Measurements from ENCODE around the gene ATP6V0D1.

ATP6V0D1 gene

GRCh38 chr16:67443265-67443664, 37.7 kb downstream of the ATP6V0D1 start:
- DNase-seq, result no peak

- DNase-seq, result no peak
Observed at GRCh38 chr16:67442581-67443255, 38.2 kb downstream of the ATP6V0D1 start.

DNA sequence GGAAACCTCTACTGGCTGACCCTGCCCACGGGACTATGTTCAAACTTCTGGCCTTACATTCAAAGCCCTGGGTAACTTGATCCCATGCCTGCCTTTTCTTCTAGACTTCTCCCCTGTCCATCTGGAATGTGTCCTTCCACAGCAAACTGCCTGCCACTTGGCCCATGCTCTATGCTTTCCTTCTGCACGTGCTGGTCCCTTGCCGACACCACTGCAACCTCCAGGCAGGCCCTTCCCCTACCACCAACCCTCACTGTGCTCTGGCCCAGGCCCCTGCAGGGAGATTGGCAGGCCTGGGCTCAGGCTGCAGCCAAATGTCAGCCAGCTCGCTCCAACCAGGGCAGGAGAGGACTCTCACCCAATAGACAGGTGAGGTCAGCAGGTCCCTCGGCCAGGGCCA, 39.0 kb downstream of the ATP6V0D1 start:
- no peak for DNase-seq

- DNase-seq, result no peak
Observed at GRCh38 chr16:67441271-67441753, 39.6 kb downstream of the ATP6V0D1 start.

GRCh38 chr16:67438824-67439393, 42.0 kb downstream of the ATP6V0D1 start:
- DNase-seq, result no peak

GRCh38 chr16:67438098-67438791, 42.7 kb downstream of the ATP6V0D1 start:
- no peak for DNase-seq

GRCh38 chr16:67437513-67437912, 43.4 kb downstream of the ATP6V0D1 start:
- DNase-seq, result no peak

DNA sequence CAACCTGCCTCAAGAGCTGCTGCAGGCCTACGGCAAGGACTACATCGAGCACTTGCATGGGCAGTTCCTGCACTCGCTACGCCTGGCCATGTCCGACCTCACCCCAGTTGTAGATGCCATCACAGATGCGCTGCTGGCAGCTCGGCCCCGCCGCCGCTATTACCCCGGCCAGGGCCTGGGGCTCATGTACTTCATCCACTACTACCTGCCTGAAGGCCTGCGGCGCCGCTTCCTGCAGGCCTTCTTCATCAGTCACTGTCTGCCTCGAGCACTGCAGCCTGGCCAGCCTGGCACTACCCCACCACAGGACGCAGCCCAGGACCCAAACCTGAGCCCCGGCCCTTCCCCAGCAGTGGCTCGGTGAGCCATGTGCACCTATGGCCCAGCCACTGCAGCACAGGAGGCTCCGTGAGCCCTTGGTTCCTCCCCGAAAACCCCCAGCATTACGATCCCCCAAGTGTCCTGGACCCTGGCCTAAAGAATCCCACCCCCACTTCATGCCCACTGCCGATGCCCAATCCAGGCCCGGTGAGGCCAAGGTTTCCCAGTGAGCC, 44.2 kb downstream of the ATP6V0D1 start:
- no peak for DNase-seq

DNA sequence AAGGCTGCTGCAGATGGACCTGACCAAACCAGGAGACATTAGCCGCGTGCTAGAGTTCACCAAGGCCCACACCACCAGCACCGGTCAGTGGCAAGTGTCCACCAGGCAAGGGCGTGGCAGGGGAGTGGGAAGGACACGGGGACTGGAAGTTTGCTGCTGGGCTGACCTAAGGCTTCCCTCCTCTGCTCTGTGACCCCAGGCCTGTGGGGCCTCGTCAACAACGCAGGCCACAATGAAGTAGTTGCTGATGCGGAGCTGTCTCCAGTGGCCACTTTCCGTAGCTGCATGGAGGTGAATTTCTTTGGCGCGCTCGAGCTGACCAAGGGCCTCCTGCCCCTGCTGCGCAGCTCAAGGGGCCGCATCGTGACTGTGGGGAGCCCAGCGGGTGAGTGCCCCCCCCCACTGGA, 45.2 kb downstream of the ATP6V0D1 start:
- DNase-seq, result no peak

DNA sequence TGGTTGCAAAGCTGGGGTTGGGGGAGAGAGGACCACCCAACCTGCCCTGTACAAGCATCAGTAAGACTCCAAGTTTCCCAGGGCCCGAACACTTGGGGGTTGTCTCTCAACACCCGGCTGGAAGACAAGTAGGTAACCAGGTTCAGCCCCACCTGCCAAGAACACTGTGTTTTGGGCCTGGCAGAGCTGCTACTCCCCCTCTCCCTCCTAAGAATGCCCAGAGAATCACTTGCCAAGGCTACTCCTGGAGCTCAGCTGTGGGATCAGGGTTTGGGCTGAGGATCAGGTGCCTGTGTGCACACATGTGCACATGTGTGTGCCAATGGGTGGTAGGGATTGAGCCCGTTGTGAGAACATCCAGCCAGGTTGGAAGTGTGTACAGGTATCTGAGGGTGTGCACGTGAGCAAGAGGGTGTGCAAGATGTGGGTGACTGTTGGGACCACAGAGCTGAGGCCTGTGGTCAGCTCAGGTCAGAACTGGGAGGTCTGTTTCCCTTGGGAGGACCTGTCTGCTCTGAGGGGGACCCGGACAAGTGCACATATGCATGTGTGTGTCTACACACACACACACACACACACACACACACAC, 47.7 kb downstream of the ATP6V0D1 start:
- no peak for DNase-seq

GRCh38 chr16:67432506-67432890, 48.5 kb downstream of the ATP6V0D1 start:
- DNase-seq, result no peak

DNA sequence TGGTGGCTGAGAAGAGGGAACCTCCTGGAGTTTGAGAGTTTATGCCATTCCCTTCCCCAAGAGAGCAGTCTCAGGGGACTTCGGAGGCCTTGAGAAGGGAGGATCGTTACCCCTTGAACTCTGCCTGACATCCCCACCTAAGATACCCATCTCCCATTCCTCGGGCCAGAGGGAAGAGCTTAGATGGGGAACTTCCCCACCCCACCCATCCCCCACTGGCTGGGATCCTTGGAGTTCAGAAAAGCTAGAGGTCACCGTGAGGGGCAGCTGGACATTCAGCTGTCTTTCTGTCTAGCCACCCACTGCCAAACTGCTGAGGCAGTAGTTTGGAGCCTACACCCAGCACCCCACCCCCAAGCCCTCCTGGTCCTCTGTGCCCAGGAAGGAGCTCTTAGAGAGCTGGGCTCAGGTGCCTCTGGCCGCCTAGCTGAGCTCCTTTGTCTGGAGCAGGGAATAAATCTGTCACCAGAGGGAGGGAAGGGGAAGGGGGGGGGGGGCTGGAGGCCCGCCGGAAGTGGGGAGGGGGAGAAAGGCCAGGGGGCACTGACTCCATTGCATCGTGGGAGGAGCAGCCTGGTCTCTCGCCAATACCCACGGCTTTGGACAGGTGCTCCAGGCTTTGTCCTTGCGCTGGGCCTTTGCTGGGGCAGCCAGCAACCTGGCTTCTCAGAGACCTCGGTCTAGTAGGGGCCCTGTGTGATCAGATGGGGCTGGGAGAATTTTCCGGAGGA, 49.0 kb downstream of the ATP6V0D1 start:
- no peak for DNase-seq

- peak in 1 of 2 experiments; percentile 8 for DNase-seq
Observed at GRCh38 chr16:67430977-67431774, 49.8 kb downstream of the ATP6V0D1 start, which contains the start of gene HSD11B2. Gene HSD11B2, plus strand, starts transcription at chr16:67431121. Its CDS starts 128 bp downstream, at chr16:67431249.

DNA sequence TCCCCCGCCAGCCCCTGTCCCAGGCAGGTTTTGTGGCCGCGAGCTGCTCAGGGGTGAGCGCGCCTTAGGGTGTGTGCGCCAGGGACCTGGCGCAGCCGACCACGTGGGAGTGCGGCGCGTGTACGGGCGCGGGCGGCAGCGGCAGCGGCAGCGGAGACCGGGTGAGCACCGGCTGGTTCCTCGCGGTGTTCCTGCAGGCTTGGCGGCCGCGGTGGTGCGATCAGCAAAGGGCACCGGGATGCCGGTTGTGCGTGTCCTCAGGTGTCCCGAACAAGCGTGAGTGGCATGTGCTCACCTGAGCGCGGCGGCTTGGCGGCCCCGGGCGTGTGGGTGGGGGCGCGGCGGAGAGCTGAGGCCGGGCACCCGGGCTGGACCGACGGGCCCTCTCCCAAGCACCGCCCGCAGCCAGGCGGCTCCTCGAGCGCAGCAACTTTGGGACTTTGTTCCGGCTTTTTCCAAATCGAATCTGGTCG, 50.4 kb downstream of the ATP6V0D1 start:
- peak; percentile 17 to 30 for DNase-seq

- DNase-seq, result no peak
Observed at GRCh38 chr16:67429799-67430503, 51.0 kb downstream of the ATP6V0D1 start.

DNA sequence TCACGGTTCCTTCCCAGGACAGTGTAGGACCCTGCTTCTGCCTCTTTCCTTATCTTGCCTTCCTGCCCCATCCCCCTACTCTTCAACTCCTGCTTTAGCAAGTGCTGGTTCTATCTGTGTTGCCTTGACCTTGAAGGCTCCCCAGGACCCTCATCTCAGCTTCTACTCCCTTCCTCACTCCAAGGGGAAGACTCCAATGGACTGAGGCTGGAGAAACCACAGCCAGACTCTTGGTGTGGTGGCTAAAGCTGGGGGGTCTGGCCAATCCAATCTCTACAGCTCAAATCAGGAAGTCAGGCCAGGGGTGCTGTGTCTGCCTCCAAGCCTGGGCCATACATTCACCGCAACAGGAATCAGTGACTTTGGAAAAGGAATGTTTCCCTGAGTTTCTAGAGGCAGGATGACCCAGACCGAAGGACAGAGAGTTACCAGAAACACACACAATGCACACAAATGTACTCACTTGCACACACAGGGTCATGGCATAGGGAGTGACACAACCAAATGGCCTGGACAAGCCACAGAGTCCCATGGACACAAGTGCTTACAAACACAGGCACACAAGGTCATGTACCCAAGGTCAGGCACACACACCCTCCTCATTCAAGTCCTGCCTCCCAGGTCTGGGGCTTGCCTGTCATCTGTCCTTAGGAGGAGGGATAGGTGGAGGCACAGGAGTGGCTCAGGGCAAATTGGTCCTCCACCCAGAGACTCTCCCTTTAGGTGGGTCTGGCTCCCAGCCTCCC, 51.7 kb downstream of the ATP6V0D1 start:
- DNase-seq, result no peak

- DNase-seq, result peak; percentile 42 to 45
Observed at GRCh38 chr16:67428146-67428731, 52.7 kb downstream of the ATP6V0D1 start.

- no peak for DNase-seq
Observed at GRCh38 chr16:67426950-67427349, 54.0 kb downstream of the ATP6V0D1 start.

DNA sequence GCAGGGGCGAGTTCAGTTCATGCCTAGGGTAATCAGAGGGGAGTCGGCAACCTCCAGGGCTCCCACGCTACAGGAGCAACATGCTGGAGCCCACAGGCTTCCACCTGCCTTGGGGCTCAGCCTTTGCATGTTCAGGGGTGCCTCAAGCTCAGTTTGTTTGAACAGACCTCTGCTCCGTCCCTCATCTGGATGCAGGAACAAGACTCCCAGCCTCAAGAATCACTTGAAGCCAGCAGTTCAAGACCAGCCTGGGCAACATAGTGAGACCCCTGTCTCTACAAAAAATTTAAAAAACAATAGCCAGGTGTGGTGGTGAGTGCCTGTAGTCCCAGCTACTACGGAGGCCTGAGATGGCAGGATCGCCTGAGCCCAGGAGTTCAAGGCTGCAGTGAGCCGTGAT, 54.9 kb downstream of the ATP6V0D1 start:
- no peak for DNase-seq

DNA sequence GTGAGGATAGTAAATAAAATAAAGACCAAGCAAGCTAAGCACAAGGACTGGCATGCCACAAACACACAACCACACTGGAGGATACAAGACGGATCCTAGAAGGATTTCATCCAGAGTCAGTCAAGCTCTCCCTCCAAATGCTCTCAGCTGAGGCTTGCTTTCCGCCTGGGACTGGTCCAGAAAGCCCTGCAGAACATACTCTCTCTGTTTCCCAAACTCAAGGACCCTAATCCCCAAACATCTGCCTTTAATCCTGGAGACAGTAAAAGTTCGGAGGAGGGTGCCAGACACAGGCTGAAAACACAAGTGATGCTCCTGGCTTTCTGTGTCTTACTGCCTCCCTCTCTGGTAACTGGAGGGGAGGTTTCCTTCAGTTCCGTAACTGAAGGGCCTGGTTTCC, 55.4 kb downstream of the ATP6V0D1 start:
- DNase-seq, result no peak

All from activated CD4-positive, alpha-beta T cell treated with anti-CD3 and anti-CD28 coated beads, Interleukin-2, amount 50 U/mL, for 4 hours (primary cell).